ENCODE measurements around the gene RTEL1.

DNA sequence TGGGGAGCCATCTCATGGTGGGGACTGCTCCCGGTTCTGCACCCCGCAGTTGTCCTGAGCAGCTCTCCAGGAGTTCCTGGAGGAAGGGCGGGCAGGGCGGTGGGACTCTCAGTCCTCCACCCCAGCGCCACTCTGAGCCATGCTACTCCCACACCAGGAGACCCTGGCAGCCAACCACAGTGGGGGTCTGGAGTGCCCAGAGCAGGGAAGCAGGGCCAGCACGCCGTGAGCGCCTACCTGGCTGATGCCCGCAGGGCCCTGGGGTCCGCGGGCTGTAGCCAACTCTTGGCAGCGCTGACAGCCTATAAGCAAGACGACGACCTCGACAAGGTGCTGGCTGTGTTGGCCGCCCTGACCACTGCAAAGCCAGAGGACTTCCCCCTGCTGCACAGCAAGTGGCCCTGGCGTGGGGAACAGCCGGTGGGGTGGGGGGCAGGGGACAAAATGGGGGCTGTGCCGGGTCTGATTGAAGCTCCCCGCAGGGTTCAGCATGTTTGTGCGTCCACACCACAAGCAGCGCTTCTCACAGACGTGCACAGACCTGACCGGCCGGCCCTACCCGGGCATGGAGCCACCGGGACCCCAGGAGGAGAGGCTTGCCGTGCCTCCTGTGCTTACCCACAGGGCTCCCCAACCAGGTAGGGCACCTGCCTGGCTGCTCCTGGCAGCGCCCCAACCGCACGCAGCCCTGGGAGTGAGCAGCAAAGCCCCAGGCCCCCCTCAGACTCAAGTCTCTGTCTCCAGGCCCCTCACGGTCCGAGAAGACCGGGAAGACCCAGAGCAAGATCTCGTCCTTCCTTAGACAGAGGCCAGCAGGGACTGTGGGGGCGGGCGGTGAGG lies 36.7 kb downstream of the RTEL1 start:
- no peak for TF ChIP-seq POLR2AphosphoS5 (IDR thresholded peaks at IDR 0.05; ENCODE audit: borderline replicate concordance, low read depth, low read length)
- no peak for TF ChIP-seq EZH2 (IDR thresholded peaks at IDR 0.05)
